HG03520 (cell line): ENCODE results near the gene EPB41L2.
"Not testable (repeated sequence)": the region's sequence is repeated elsewhere in the genome, so short reads cannot be mapped to it uniquely, and the experiment has no call there.

Source experiments
- ATAC-seq: cut with Tn5 transposase; IDR thresholded peaks from one replicate; pipeline ENCODE4 v1.9.1; 2021; ENCODE audit warnings: mild to moderate bottlenecking, moderate library complexity; ENCODE audit not compliant: unreplicated experiment

EPB41L2 gene

GRCh38 chr6:131005439-131006016 is 57.5 kb downstream of the EPB41L2 start:
- no peak for ATAC-seq

GRCh38 chr6:131004936-131005335 is 58.1 kb downstream of the EPB41L2 start:
- ATAC-seq: no peak

GRCh38 chr6:131004387-131004755 is 58.7 kb downstream of the EPB41L2 start:
- no peak for ATAC-seq

- ATAC-seq: no peak
Measured at GRCh38 chr6:131003488-131004386, 59.3 kb downstream of the EPB41L2 start.

GRCh38 chr6:131002661-131002980 is 60.4 kb downstream of the EPB41L2 start:
- no peak for ATAC-seq

GRCh38 chr6:131001945-131002660 is 60.9 kb downstream of the EPB41L2 start:
- no peak for ATAC-seq

- no peak for ATAC-seq
Measured at GRCh38 chr6:131001111-131001736, 61.8 kb downstream of the EPB41L2 start.

- no peak for ATAC-seq
Measured at GRCh38 chr6:131000544-131000943, 62.5 kb downstream of the EPB41L2 start.

- ATAC-seq: no peak
Measured at GRCh38 chr6:130997061-130997753, 65.8 kb downstream of the EPB41L2 start.

GRCh38 chr6:130996635-130997034 is 66.4 kb downstream of the EPB41L2 start:
- no peak for ATAC-seq

GRCh38 chr6:130995783-130996447 is 67.1 kb downstream of the EPB41L2 start:
- ATAC-seq: no peak

GRCh38 chr6:130994319-130995097 is 68.5 kb downstream of the EPB41L2 start:
- ATAC-seq: no peak

GRCh38 chr6:130993292-130993765 is 69.7 kb downstream of the EPB41L2 start:
- no peak for ATAC-seq

GRCh38 chr6:130991422-130992137 is 71.5 kb downstream of the EPB41L2 start:
- ATAC-seq: no peak

GRCh38 chr6:130987539-130987938 is 75.5 kb downstream of the EPB41L2 start:
- ATAC-seq: not testable (repeated sequence)

- no peak for ATAC-seq
Measured at GRCh38 chr6:130985115-130985514, 77.9 kb downstream of the EPB41L2 start.

GRCh38 chr6:130982941-130983456 is 80.0 kb downstream of the EPB41L2 start:
- no peak for ATAC-seq

GRCh38 chr6:130982135-130982534 is 80.9 kb downstream of the EPB41L2 start:
- ATAC-seq: no peak

GRCh38 chr6:130981409-130981808 is 81.6 kb downstream of the EPB41L2 start:
- no peak for ATAC-seq
